Central memory CD4-positive, alpha-beta T cell (primary cell): Measurements from ENCODE around the gene NBPF1.
"Not testable (repeated sequence)": the region's sequence is repeated elsewhere in the genome, so short reads cannot be mapped to it uniquely, and the experiment has no call there.

Experiments used
- DNase-seq: peaks from one replicate; pipeline ENCODE4 v3.0.0; 2022

The NBPF1 gene

GRCh38 chr1:16540421-16540893 lies 72.9 kb downstream of the NBPF1 start:
- DNase-seq = not testable (repeated sequence)

- not testable (repeated sequence) for DNase-seq
Measured at GRCh38 chr1:16537528-16537927, 75.8 kb downstream of the NBPF1 start.

- DNase-seq = not testable (repeated sequence)
Measured at GRCh38 chr1:16536796-16537195, 76.6 kb downstream of the NBPF1 start.

GRCh38 chr1:16535898-16536297 lies 77.5 kb downstream of the NBPF1 start:
- not testable (repeated sequence) for DNase-seq

- DNase-seq = not testable (repeated sequence)
Measured at GRCh38 chr1:16535487-16535886, 77.9 kb downstream of the NBPF1 start.

- DNase-seq = not testable (repeated sequence)
Measured at GRCh38 chr1:16534829-16535456, 78.4 kb downstream of the NBPF1 start.

- not testable (repeated sequence) for DNase-seq
Measured at GRCh38 chr1:16534239-16534828, 79.0 kb downstream of the NBPF1 start.

- not testable (repeated sequence) for DNase-seq
Measured at GRCh38 chr1:16532235-16532991, 81.0 kb downstream of the NBPF1 start.

GRCh38 chr1:16528338-16528737 lies 85.0 kb downstream of the NBPF1 start:
- DNase-seq = not testable (repeated sequence)

GRCh38 chr1:16525769-16526168 lies 87.6 kb downstream of the NBPF1 start:
- not testable (repeated sequence) for DNase-seq

GRCh38 chr1:16521679-16522078 lies 91.7 kb downstream of the NBPF1 start:
- not testable (repeated sequence) for DNase-seq

GRCh38 chr1:16521288-16521583 lies 92.1 kb downstream of the NBPF1 start:
- DNase-seq = no peak

GRCh38 chr1:16520435-16521287 lies 92.7 kb downstream of the NBPF1 start:
- DNase-seq = not testable (repeated sequence)

GRCh38 chr1:16519255-16519951 lies 94.0 kb downstream of the NBPF1 start:
- not testable (repeated sequence) for DNase-seq

- DNase-seq = not testable (repeated sequence)
Measured at GRCh38 chr1:16518913-16519254, 94.5 kb downstream of the NBPF1 start.

GRCh38 chr1:16516694-16517410 lies 96.5 kb downstream of the NBPF1 start:
- not testable (repeated sequence) for DNase-seq

- peak; percentile 88 for DNase-seq
Measured at GRCh38 chr1:16514107-16515055, 99.0 kb downstream of the NBPF1 start, which contains the start of gene RNU1-1. Gene RNU1-1, minus strand, starts transcription at chr1:16514285.

- DNase-seq = not testable (repeated sequence)
Measured at GRCh38 chr1:16513412-16514106, 99.8 kb downstream of the NBPF1 start.

GRCh38 chr1:16512624-16513411 lies 100.5 kb downstream of the NBPF1 start:
- peak; percentile 19 for DNase-seq
